ENCODE results near the gene NPR1.

GRCh38 chr1:153651771-153652170 is 26.7 kb upstream of the NPR1 start:
- no peak for TF ChIP-seq EZH2 (IDR thresholded peaks at IDR 0.05; ENCODE audit: insufficient read depth, poor library complexity, severe bottlenecking)
- no peak for TF ChIP-seq EZH2phosphoT487 (IDR thresholded peaks at IDR 0.05; ENCODE audit: insufficient read depth, low read depth)
